HG03135 (cell line): ENCODE results near the gene FSIP1.

Source experiments
- ATAC-seq: cut with Tn5 transposase; IDR thresholded peaks from one replicate; pipeline ENCODE4 v1.9.1; 2021; ENCODE audit warnings: mild to moderate bottlenecking, moderate library complexity; ENCODE audit not compliant: unreplicated experiment

FSIP1 gene

DNA sequence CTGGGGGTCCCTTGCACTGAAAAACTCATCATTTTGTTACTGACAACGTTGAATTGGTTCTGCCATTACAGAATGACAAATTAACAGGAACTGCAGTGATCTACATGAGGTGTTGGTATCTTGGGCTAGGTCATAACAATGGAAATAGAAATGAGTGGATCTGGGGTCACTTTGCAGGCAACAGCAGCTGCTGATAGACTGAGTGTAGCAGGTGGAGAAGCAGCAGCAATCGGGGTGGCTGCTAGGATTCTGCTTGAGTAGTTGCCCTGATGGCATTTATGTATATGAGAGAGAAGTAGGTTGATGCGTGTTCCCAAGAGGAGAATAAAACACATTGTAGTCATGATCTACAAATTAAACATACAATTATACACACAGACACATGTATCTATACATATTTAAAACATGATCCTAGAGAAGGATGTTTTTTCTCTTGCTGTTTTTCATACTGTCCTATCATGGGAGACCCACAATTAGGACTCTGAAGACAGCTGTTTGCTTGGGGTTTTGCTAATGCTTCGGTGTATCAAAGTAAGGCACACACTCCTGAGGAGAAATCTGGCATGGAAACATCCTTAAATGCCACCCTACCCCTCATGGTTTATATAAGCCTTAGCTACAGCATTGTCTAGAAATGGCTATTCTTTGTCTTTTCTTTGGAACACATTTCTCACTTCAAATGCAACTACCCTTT lies 217.5 kb downstream of the FSIP1 start:
- no peak for ATAC-seq

DNA sequence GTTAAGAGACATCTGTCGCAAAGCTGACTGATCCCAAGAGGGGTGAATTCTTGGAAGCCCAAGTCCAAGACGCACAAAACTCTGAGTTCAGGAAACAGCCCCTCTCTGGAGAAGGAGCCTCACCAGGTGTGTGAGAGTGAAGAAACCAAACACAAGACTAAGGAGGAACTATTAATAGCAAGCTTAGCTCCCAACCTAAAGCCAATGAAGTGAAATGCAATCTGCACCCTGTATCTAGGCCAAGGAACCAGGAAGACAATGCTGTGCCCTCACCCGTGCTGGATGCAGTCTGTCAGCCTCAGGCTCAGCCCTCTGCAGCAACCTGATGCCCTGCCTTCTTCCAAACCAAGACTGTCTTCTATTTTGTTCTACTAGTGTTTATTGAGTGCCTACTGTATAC lies 224.2 kb downstream of the FSIP1 start:
- ATAC-seq = no peak

- ATAC-seq = no peak
These were observed 226.2 kb downstream of the FSIP1 start for GRCh38 chr15:39556461-39556860.

- no peak for ATAC-seq
These were observed 226.8 kb downstream of the FSIP1 start for GRCh38 chr15:39555885-39556284.

DNA sequence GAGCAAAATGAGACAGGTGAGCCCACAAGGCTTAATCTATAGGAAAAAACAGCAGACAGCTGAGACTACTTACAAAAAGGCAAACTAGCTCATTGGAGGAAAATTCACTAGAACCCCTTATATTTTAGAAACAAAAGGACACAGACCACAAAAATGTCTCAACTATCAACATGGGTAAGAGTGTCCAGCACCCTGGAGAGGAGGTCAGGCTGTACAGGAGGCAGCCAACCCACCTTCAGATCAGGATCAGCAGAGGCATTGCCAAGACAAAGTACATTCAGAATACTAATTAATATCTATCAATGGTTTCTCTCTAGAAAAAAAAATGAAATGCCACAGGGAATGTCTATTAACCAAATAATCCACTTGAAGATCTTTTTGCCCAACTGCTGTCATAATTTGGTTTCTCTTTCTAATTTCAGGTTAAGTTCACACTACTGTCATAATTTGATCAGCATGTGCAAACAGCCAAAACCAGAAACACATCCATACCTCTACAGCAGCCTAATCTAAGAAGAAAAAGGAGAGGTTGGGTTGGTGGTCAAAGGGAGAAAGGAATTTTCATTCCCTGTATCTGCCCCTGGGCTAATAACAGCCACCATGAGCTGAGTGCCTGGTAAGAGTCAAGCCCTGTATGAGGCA lies 227.8 kb downstream of the FSIP1 start:
- no peak for ATAC-seq

DNA sequence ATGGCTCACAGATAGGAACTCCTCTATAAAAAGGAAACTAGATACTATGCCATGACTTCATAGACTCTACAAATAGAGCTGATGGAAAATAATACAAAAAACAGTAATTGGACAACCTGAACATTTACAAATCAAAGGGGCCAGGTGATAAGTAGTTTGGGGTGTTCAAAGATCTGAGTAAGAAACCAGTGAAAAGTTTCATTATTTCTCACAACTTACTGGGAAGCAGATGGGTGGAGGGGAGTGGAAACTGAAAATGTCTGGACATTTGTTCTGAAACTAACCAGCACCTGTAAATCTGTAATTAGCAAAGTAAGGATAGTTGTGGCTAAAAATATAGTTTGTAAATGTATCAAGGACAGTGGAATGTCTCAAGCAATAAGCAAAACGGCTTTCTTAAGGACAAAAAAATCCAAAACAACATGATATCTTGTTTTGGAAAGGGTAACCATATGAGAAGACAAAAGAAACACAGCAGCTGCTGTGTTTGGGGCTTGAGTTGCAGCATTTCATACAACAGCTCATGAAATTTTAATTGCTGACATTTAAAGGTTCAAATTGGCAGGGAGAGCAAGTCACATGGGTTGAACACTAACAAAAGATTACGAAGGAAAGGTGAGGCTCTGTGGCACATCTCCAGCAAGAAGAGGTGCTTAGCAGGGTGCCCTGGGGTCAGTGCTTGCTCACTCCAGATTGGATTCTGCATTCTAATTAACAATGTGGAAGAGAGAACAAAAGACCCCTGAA lies 228.5 kb downstream of the FSIP1 start:
- ATAC-seq = no peak

- no peak for ATAC-seq
These were observed 230.1 kb downstream of the FSIP1 start for GRCh38 chr15:39552556-39552955.

GRCh38 chr15:39551476-39551875 lies 231.2 kb downstream of the FSIP1 start:
- no peak for ATAC-seq
